T47D (cell line): ENCODE results near the gene TBC1D5.
A peak's percentile ranks its signal among the peaks of the same experiment; 100 is the strongest.

ENCODE experiments used
- DNase-seq, 2 experiments: peaks; one replicate each; pipeline versions ENCODE4 v3.0.0 to v3.0.0-alpha.2; 2011 to 2012; ENCODE audit warnings: low read depth in 1 of 2, low spot score in 1 of 2
- JUND ChIP-seq: IDR thresholded peaks from 2 replicates; pipeline ENCODE4 v1.6.1; 2012; ENCODE audit warnings: low read depth
- in situ Hi-C: cut with HindIII; loops from 2 replicates; pipeline ENCODE4 v1.10.0; 2016; ENCODE audit warnings: low sequenced_read_pairs, low pct_unique_long_range_greater_than_20kb

The TBC1D5 gene

DNA sequence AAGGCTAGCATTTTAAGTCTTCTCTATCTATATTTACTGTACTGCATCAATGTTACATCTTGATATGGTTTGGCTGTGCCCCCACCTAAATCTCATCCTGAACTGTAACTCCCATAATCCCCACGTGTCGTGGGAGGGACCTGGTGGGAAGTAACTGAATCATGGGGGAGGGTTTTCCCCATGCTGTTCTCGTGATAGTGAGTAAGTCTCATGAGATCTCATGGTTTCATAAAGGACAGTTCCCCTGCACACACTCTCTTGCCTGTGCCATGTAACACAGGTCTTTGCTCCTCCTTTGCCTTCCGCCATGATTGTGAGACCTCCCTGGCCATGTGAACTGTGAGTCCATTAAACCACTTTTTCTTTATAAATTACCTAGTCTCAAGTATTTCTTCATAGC, 161.5 kb downstream of the TBC1D5 start:
- no peak for DNase-seq
- TF ChIP-seq JUND = no peak
- in situ Hi-C loops = no loop called here

DNA sequence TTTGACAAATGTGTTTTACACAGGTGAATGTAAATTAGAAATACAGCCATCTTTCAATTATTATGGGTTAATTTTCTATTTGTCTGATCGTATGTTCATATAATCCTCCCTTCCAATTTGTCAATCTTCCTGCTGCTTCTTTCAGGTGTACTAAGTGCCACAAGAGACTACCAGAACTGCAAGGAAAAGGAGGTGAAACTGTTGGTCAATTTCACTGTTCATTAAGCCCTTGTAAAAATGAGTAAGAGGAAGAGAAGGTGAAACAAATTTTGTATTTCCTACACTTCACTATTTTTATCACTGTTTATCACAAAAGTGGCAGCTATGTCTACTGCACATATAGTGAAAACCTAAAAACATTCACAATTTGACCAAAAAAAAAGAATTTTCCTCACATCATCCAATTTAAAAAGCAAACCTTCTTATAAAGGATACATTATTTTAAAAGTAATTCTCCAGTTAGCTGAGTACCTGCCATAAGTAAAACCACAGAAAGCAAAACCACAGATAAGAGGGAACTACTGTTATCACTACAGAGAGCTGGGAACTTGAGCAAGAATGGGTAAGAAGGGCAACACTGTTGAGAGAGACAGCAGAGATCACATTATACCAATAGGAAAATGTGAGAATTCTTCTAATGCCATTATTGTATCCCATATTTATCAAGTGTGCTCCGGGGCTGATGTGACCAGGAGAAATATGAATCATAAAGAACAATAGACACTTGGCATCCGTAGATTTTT, 163.0 kb downstream of the TBC1D5 start:
- in situ Hi-C loops = no loop called here
- DNase-seq = no peak
- TF ChIP-seq JUND = no peak

DNA sequence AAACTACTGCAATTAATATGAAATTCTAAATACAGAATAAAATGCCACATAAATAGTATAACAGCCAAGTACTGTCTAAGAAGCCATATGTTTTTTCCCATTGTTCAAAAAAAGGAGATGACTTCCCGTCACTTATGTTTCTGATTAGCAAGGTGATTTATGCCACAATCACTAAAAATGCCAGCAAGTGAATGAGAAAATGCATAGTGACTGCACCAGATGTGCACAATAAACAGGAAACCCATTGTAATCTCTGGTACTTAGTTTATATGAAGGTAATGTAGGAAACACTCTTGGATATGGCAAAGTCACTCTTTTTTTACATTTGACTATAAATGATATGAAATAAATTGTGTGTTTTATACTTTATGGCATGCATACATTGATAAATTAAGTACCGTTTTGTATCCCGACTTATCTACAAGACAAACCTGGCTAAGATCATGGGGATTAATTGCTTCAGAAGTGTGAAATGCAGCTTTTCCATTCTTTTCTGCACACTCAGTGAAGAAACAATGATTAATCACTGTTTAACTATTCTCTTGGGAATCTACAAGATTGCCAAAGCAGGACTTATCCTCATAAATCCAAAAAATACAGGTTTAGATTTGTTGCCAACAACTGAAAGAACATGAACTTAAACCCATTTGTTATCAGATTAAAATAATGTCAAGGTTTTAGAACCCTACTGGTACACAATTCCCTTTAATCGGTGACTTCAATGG, 164.5 kb downstream of the TBC1D5 start:
- in situ Hi-C loops = no loop called here
- TF ChIP-seq JUND = no peak
- no peak for DNase-seq

DNA sequence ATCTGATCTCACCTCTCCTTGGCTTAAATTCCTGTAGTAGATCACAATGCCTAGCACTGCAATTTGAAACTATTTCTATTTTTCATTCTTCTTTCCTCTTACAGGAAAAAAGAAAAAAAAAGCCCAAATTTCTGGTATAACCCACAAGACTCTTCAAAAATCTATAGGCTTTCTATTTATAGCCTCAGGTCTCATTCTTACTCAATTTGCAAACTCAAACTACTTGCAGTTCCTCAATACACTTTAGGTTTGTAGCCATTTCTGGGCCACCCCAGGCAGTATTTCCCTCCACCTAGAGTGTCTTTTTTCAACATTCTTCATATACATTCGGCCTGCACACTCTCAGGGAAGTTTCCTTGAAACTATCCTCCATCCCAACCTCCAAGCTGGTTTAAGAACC, 169.0 kb downstream of the TBC1D5 start:
- DNase-seq = no peak
- in situ Hi-C loops = no loop called here
- no peak for TF ChIP-seq JUND

DNA sequence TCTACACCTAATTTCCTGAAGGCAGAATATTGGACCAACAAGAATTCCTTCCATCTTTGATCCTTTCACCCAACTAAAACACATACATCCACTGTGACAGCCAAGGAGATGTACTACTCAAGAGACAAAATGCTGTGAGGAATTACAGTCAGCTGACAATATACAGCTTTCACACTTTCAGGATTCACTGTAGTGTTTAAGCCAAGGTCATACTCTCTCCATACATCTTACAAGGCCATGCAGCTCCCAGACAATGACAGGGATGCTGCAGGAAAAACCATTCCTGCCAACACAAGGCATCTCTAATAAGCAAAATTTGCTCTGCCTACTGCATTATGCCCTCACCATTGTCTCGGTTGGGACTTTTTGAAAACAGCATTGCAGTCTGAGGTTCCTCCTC, 170.7 kb downstream of the TBC1D5 start:
- no peak for DNase-seq
- no peak for TF ChIP-seq JUND
- in situ Hi-C loops = no loop called here

DNA sequence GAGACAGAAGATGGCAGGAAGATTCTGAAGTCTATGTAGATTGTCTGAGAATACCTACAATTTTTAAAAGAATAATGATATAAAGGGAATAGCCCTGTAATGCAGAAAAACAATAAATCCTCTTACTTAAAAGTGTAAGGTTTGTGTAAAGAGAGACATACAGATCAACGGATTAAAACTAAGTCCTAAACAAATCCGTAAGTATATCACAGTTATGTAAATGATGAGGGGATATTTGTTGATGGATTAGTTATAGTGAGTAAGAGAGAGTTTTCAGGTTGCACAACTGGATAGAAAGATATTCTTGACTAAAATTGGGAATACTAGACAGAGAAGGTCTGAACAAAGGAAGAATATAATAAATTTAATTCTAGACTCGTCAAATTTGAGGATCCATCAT, 179.6 kb downstream of the TBC1D5 start:
- no peak for TF ChIP-seq JUND
- in situ Hi-C loops = no loop called here
- DNase-seq = peak in 1 of 2 experiments; percentile 6

DNA sequence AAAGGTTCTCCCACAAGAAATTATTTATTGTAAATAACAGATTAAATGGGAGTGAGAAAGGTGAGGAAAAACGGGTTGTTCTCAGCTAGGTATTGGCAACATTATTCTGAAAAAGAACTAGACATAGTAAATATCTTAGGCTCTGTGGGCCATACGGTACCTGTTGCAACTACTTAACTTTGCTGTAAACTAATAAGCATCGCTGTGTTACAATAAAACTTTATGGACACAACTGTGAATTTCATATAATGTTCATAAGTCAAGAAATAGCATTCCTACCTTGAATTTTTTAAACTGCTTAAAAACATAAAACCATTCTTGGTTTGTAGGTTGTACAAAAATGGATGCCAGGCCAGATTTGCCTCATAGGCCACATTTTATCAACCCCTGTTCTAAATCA, 183.9 kb downstream of the TBC1D5 start:
- DNase-seq = no peak
- TF ChIP-seq JUND = no peak
- in situ Hi-C loops = no loop called here

DNA sequence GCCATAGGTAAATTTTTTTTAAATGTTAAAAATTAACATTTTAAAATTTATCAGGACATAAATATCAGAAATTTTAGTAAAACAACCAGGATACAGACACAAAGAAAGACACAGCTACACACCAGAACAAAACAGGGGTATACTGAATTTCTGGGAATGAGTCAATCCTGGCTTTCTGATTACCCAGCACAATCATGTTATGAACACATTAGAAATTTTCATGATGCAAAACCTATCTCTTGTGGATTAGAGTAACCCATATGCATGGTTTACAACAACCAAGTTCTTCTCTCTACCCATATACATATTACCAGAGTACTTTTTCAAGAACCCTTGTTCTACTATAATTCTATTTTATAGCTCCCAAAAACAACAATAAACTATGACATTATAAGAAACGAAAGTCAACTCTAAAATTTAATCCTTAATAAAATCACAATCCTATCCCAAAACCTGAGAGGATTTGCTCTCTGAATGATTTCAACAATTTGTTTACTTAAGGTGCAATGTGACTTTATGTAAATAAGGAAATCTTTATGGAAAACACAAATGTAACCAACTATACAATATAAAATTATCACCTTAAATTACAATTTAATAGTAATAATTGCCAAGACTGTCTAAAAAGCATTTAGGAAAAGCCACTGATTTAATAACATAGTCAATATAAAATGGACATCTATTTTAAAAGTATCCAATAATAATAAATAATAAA, 184.5 kb downstream of the TBC1D5 start:
- in situ Hi-C loops = no loop called here
- TF ChIP-seq JUND = no peak
- no peak for DNase-seq

DNA sequence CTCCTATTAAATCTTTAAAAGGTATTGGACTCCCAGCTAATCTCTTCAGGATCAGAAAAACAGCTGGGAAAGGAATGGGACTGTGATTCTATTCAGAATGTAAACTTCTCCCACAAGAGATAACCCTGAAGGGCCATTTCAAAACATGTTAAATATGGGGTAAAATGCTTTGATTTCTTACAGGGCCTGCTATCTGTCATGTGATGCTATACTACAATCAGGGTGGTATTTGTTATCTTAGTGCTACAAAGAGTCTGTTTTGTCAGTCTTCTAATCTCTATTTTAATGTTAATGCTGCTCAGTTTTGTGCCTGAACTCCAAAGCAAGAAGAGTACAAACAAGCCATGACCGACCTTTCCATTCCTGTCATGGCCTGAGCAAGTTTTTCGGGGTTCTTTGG, 186.9 kb downstream of the TBC1D5 start:
- in situ Hi-C loops = no loop called here
- no peak for DNase-seq

DNA sequence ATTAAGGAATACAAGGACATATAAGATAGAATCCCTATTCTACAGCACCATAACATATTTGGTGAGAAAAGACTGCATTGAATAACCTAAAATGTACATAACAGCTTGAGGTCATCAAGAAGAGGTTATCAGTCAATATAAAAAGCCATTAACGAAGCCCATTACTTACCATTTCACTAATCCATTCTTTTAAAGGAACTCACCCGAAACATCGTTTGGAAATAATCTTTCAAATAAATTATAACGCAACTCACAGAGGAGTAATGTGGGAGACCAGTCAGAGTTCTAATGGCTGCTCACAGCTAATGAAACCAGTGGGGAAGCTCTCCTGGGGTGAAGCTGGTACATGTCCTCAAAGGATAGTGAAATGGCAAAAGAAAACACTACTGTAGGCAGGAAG, 188.4 kb downstream of the TBC1D5 start:
- in situ Hi-C loops = no loop called here
- DNase-seq = no peak
- no peak for TF ChIP-seq JUND

More for the DNA sequence above, 186.9 kb downstream of the TBC1D5 start:
- no peak for TF ChIP-seq JUND

DNA sequence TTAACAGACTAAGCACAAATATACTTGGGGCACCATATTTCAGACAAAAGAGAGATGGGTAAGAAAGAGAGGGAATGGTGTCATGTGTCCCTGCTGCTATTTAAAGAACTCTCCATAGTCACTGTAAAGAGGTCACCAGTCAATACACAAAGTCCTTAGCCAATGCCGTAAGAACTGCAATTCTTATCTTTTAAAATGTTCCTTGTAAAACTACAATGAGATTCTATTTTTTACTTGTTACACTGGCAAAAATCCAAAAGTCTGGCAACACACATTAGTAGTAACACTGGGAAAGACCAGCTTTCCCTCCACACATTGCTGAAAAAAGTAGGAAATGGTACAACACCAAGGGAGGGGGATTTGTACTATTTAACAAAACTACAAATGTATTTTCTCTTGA, 189.4 kb downstream of the TBC1D5 start:
- no peak for TF ChIP-seq JUND
- DNase-seq = no peak
- in situ Hi-C loops = no loop called here

DNA sequence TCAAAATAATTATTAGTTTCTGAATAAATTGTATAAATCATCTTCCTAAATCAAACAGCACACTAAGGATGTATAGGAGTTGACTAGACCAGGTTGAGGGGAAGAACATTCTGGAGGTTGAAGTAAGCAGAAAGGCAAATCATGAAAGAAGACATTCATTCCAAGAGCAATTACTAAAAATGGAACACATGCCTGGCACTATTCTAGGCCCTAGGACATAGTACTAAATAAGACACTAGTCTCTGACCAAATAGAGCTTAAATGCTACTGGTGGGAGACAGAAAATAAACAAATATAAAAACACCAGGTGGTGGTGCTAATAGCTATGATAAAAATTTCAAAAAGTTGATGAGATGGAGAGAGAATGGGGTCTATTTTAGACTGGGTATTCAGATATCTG, 190.1 kb downstream of the TBC1D5 start:
- no peak for DNase-seq
- in situ Hi-C loops = no loop called here
- TF ChIP-seq JUND = no peak

DNA sequence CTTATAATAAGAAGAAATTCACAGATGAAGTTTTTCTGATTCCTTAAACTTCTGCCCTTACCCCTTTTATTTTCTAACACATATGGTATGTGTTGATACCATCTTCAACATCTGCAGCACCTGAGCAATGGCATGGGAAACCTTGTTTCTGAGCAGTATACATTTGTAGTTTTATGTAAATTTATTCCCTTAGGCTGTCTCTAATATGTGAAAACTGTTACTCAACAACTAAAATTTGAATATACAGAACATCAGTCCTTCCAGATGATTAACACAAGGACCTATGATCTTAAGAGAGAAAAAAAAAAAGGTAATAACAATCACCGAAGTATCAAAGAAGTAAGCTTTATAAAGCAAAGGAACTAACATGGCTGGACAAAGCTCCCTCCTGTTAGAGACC, 190.5 kb downstream of the TBC1D5 start:
- no peak for TF ChIP-seq JUND
- no peak for DNase-seq
- in situ Hi-C loops = no loop called here

DNA sequence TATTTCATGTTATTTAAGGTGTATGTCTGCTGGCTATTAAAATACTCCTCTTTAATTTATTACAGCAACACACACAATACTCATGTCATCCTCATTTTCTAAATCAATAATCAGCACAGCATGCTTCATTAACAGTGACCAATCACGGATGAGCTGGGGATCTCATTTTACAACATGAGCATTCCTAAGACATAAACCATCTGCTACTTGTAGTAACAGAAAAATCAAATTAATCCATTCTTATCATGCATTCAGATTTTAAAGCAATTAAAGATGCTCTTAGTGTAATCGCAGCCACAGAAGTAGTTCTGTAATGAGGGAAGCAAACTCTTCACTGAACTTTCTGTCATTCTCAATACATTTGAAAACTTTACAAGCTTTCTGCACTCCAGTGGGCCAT, 191.1 kb downstream of the TBC1D5 start:
- no peak for TF ChIP-seq JUND
- DNase-seq = no peak
- in situ Hi-C loops = no loop called here
